Renal cortex interstitium (tissue), 15 donors: Measurements from ENCODE around the gene KREMEN1. TPM values are rescaled to one million over a fixed set of nuclear protein-coding genes. Genes with fewer than 3 reads are reported as not detected.
"Not testable (repeated sequence)": the region's sequence is repeated elsewhere in the genome, so short reads cannot be mapped to it uniquely, and the experiment has no call there.

ENCODE experiments used
- DNase-seq, 11 donors: peaks; one replicate each; pipeline ENCODE4 v3.0.0-alpha.2; 2013; ENCODE audit warnings: low read depth in 9 of 11, low spot score in 4 of 11; ENCODE audit errors: extremely low read depth in 1 of 11
- long read RNA-seq, 16 experiments: transcript quantifications; one replicate each; lab custom pipeline, GENCODE V29; 2026
- polyA plus RNA-seq, 3 donors: library from polyadenylated mRNA; unstranded; fragments of 120-200 nt; gene quantifications; one replicate each; pipeline ENCODE4 v1.2.1, GENCODE V29; 2013; ENCODE audit not compliant: insufficient read length in 3 of 3

The KREMEN1 gene
- 10 to 100 TPM; 21.7 to 23.7 (median 23.3) TPM for polyA plus RNA-seq
- long read RNA-seq, donor 1, full-length matches to known transcripts: 1 of 1 reads
- long read RNA-seq, donor 1, partial matches to known transcripts: 0 of 1 reads
- long read RNA-seq, donor 1, other reads (novel, unspliced or antisense): 0 of 1 reads
- long read RNA-seq, donor 2, partial matches to known transcripts: 6 of 6 reads
- long read RNA-seq, donor 2, other reads (novel, unspliced or antisense): 0 of 6 reads
- long read RNA-seq, donor 3, full-length matches to known transcripts: 2 of 2 reads
- long read RNA-seq, donor 3, partial matches to known transcripts: 0 of 2 reads
- long read RNA-seq, donor 3, other reads (novel, unspliced or antisense): 0 of 2 reads
- long read RNA-seq, donor 4, full-length matches to known transcripts: 4 of 4 reads
- long read RNA-seq, donor 4, partial matches to known transcripts: 0 of 4 reads
- long read RNA-seq, donor 4, other reads (novel, unspliced or antisense): 0 of 4 reads
- long read RNA-seq, donor 5, full-length matches to known transcripts: 3 of 9 reads
- long read RNA-seq, donor 5, partial matches to known transcripts: 6 of 9 reads
- long read RNA-seq, donor 5, other reads (novel, unspliced or antisense): 0 of 9 reads
- long read RNA-seq, donor 6, full-length matches to known transcripts: 2 of 2 reads
- long read RNA-seq, donor 6, partial matches to known transcripts: 0 of 2 reads
- long read RNA-seq, donor 6, other reads (novel, unspliced or antisense): 0 of 2 reads
- long read RNA-seq, donor 7, full-length matches to known transcripts: 2 of 7 reads
- long read RNA-seq, donor 7, partial matches to known transcripts: 5 of 7 reads
- long read RNA-seq, donor 7, other reads (novel, unspliced or antisense): 0 of 7 reads
- long read RNA-seq, donor 8, full-length matches to known transcripts: 2 of 2 reads
- long read RNA-seq, donor 8, partial matches to known transcripts: 0 of 2 reads
- long read RNA-seq, donor 8, other reads (novel, unspliced or antisense): 0 of 2 reads
- long read RNA-seq, donor 9, full-length matches to known transcripts: 1 of 1 reads
- long read RNA-seq, donor 9, partial matches to known transcripts: 0 of 1 reads
- long read RNA-seq, donor 9, other reads (novel, unspliced or antisense): 0 of 1 reads
- long read RNA-seq, donor 10, partial matches to known transcripts: 0 of 1 reads
- long read RNA-seq, donor 10, other reads (novel, unspliced or antisense): 0 of 1 reads
- long read RNA-seq, donor 11, full-length matches to known transcripts: 3 of 3 reads
- long read RNA-seq, donor 11, partial matches to known transcripts: 0 of 3 reads
- long read RNA-seq, donor 11, other reads (novel, unspliced or antisense): 0 of 3 reads
- long read RNA-seq, donor 12, full-length matches to known transcripts: 1 of 1 reads
- long read RNA-seq, donor 12, partial matches to known transcripts: 0 of 1 reads
- long read RNA-seq, donor 12, other reads (novel, unspliced or antisense): 0 of 1 reads
- long read RNA-seq, donor 13, full-length matches to known transcripts: 5 of 5 reads
- long read RNA-seq, donor 13, partial matches to known transcripts: 0 of 5 reads
- long read RNA-seq, donor 13, other reads (novel, unspliced or antisense): 0 of 5 reads
- long read RNA-seq, donor 14, full-length matches to known transcripts: 4 of 4 reads
- long read RNA-seq, donor 14, partial matches to known transcripts: 0 of 4 reads
- long read RNA-seq, donor 14, other reads (novel, unspliced or antisense): 0 of 4 reads
- long read RNA-seq, donor 15, full-length matches to known transcripts: 3 of 3 reads
- long read RNA-seq, donor 15, partial matches to known transcripts: 0 of 3 reads
- long read RNA-seq, donor 15, other reads (novel, unspliced or antisense): 0 of 3 reads
- long read RNA-seq, donor 16, full-length matches to known transcripts: 5 of 22 reads
- long read RNA-seq, donor 16, partial matches to known transcripts: 12 of 22 reads
- long read RNA-seq, donor 16, other reads (novel, unspliced or antisense): 5 of 22 reads

- no peak for DNase-seq
Measured at GRCh38 chr22:29072979-29073617, at the start of gene KREMEN1. Gene KREMEN1, plus strand, starts transcription at chr22:29073035. Its CDS starts 96 bp downstream, at chr22:29073131.

- DNase-seq: no peak
Measured at GRCh38 chr22:29023172-29023796, 49.6 kb upstream of the KREMEN1 start.

- DNase-seq: no peak
Measured at GRCh38 chr22:29026579-29026978, 46.3 kb upstream of the KREMEN1 start.

- DNase-seq: no peak
Measured at GRCh38 chr22:29028468-29028867, 44.4 kb upstream of the KREMEN1 start.

- no peak for DNase-seq
Measured at GRCh38 chr22:29029202-29030000, 43.4 kb upstream of the KREMEN1 start.

GRCh38 chr22:29030016-29030617, 42.7 kb upstream of the KREMEN1 start:
- no peak for DNase-seq

GRCh38 chr22:29030618-29031226, 42.1 kb upstream of the KREMEN1 start:
- DNase-seq: peak in 10 of 11 donors; percentile 75 to 90 (median 84)

GRCh38 chr22:29031227-29032011, 41.4 kb upstream of the KREMEN1 start:
- DNase-seq: peak in 6 of 11 donors; percentile 52 to 82 (median 73)

GRCh38 chr22:29032014-29032475, 40.8 kb upstream of the KREMEN1 start:
- DNase-seq: no peak

- no peak for DNase-seq
Measured at GRCh38 chr22:29032584-29032983, 40.3 kb upstream of the KREMEN1 start.

GRCh38 chr22:29037340-29037932, 35.4 kb upstream of the KREMEN1 start:
- DNase-seq: no peak

- DNase-seq: no peak
Measured at GRCh38 chr22:29039148-29039547, 33.7 kb upstream of the KREMEN1 start.

- not testable (repeated sequence) for DNase-seq
Measured at GRCh38 chr22:29039684-29040083, 33.2 kb upstream of the KREMEN1 start.
